Loucy (cell line): ENCODE results near the gene KNG1.

Experiments used
- H2AFZ ChIP-seq: fragments of 200-600 bp; sonication (generic); 2 replicates; pipeline ENCODE4 v1.6.0; 2016; ENCODE audit warnings: antibody characterized with exemption, mild to moderate bottlenecking, low read length, moderate library complexity
- H3F3A ChIP-seq: fragments of 200-600 bp; 2 replicates; pipeline ENCODE4 v1.6.0; 2016; ENCODE audit warnings: antibody characterized with exemption, low read depth, mild to moderate bottlenecking
- H3K27me3 ChIP-seq: fragments of 200-600 bp; sonication (generic); 2 replicates; pipeline ENCODE4 v1.6.1; 2014; ENCODE audit warnings: low read length, mild to moderate bottlenecking; ENCODE audit not compliant: insufficient read depth, poor library complexity, severe bottlenecking
- H3K36me3 ChIP-seq: fragments of 200-600 bp; sonication (generic); 2 replicates; pipeline ENCODE4 v1.6.1; 2016; ENCODE audit warnings: low read length; ENCODE audit not compliant: insufficient read depth
- H3K4me1 ChIP-seq: fragments of 200-600 bp; sonication (generic); 2 replicates; pipeline ENCODE4 v1.5.1; 2014; ENCODE audit warnings: low read length, mild to moderate bottlenecking; ENCODE audit not compliant: insufficient read depth, poor library complexity, severe bottlenecking
- H3K4me2 ChIP-seq: fragments of 200-600 bp; sonication (generic); 2 replicates; pipeline ENCODE4 v1.6.0; 2014; ENCODE audit warnings: antibody characterized with exemption, low read length, low read depth, mild to moderate bottlenecking; ENCODE audit not compliant: poor library complexity, severe bottlenecking
- H3K4me3 ChIP-seq: fragments of 200-600 bp; sonication (generic); 2 replicates; pipeline ENCODE4 v1.5.1; 2014; ENCODE audit warnings: low read length, mild to moderate bottlenecking, mixed read lengths; ENCODE audit not compliant: poor library complexity, severe bottlenecking
- H3K79me2 ChIP-seq: fragments of 200-600 bp; sonication (generic); 2 replicates; pipeline ENCODE4 v1.6.1; 2014; ENCODE audit warnings: low read length; ENCODE audit not compliant: insufficient read depth
- H3K9ac ChIP-seq: fragments of 200-600 bp; sonication (generic); 2 replicates; pipeline ENCODE4 v1.6.0; 2014; ENCODE audit warnings: mild to moderate bottlenecking, low read depth, low read length, moderate library complexity; ENCODE audit not compliant: poor library complexity, severe bottlenecking
- H3K9me2 ChIP-seq: fragments of 200-600 bp; sonication (generic); replicated peaks from 2 replicates; pipeline ENCODE4 v1.6.1; 2016; ENCODE audit warnings: low read depth, low read length, mixed read lengths
- H3K9me3 ChIP-seq: fragments of 200-600 bp; sonication (generic); 2 replicates; pipeline ENCODE4 v1.6.1; 2014; ENCODE audit warnings: mild to moderate bottlenecking, antibody characterized with exemption, low read length, low read depth; ENCODE audit not compliant: insufficient read depth
- H4K20me1 ChIP-seq: fragments of 200-600 bp; sonication (generic); 2 replicates; pipeline ENCODE4 v1.6.0; 2014; ENCODE audit warnings: antibody characterized with exemption, low read length, mild to moderate bottlenecking; ENCODE audit not compliant: insufficient read depth, poor library complexity, severe bottlenecking
- EZH2phosphoT487 ChIP-seq: fragments of 200-600 bp; IDR thresholded peaks from 2 replicates; pipeline ENCODE4 v1.6.1; 2018; ENCODE audit warnings: antibody characterized with exemption, mild to moderate bottlenecking, moderate library complexity, borderline replicate concordance
- TF ChIP-seq, protein P1 (sequence below): fragments of 200-600 bp; sonication (generic); conservative IDR thresholded peaks from 2 replicates; pipeline ENCODE4 v1.5.1; 2014; ENCODE audit warnings: mild to moderate bottlenecking, antibody characterized with exemption, low read length

Gene KNG1

DNA sequence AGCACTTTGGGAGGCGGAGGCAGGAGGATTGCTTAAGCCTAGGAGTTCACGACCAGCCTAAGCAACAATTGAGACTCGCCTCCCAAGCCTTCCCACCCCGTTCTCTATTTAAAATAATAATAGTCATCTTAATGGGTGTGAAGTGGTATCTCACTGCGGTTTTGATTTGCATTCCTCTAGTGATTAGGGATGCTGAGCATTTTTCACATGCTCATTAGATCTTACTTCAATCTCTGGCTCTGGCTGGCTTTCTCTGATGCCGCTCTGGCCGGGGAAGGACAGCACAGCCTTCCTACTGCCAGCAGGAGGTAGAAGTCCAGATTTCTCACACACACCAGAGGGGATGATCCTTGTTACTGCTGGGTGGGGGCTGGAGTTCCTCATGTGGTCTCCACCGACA, 58.8 kb downstream of the KNG1 start:
- H3K9me3 ChIP-seq = no peaks in the 10 kb centered on the region
- H3K9me2 ChIP-seq = no peaks in the 10 kb centered on the region
- H3K4me3 ChIP-seq = no peak overlapping the region
- peaks cover 20% of the 10 kb centered on the region for H3K4me1 ChIP-seq
- H3K4me2 ChIP-seq = no peak overlapping the region
- no peaks in the 10 kb centered on the region for H3F3A ChIP-seq
- H3K27me3 ChIP-seq = no peaks in the 10 kb centered on the region
- no peak overlapping the region for H2AFZ ChIP-seq
- no peaks in the 10 kb centered on the region for H4K20me1 ChIP-seq
- H3K36me3 ChIP-seq = no peaks in the 10 kb centered on the region
- no peak overlapping the region for H3K9ac ChIP-seq
- no peaks in the 10 kb centered on the region for H3K79me2 ChIP-seq
- TF ChIP-seq EZH2phosphoT487 = no peak
- TF ChIP-seq, protein P1, sequence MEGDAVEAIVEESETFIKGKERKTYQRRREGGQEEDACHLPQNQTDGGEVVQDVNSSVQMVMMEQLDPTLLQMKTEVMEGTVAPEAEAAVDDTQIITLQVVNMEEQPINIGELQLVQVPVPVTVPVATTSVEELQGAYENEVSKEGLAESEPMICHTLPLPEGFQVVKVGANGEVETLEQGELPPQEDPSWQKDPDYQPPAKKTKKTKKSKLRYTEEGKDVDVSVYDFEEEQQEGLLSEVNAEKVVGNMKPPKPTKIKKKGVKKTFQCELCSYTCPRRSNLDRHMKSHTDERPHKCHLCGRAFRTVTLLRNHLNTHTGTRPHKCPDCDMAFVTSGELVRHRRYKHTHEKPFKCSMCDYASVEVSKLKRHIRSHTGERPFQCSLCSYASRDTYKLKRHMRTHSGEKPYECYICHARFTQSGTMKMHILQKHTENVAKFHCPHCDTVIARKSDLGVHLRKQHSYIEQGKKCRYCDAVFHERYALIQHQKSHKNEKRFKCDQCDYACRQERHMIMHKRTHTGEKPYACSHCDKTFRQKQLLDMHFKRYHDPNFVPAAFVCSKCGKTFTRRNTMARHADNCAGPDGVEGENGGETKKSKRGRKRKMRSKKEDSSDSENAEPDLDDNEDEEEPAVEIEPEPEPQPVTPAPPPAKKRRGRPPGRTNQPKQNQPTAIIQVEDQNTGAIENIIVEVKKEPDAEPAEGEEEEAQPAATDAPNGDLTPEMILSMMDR = peak; percentile 19; the same call in 1 of the 2 replicates

DNA sequence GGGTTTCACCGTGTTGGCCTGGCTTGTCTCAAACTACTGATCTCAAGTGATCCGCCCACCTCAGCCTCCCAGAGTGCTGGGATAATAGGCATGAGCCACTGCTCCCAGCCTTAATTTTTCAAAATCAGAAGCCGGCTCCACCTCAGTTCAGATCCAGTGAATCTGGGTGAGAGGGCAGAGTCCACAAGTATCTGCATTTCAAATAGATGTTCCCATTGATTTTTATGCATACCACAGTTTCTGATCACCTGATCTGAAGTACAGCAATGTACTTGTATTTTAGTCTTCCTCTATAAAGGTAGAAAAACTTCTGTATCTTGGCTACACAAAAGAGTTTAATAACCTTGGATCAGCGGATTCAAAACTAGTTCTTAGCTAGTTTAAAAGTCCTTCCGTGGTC, 62.0 kb downstream of the KNG1 start:
- H3K79me2 ChIP-seq = peaks cover 16% of the 10 kb centered on the region
- TF ChIP-seq, protein P1 = no peak
- TF ChIP-seq EZH2phosphoT487 = no peak
- no peak overlapping the region for H3K4me3 ChIP-seq

DNA sequence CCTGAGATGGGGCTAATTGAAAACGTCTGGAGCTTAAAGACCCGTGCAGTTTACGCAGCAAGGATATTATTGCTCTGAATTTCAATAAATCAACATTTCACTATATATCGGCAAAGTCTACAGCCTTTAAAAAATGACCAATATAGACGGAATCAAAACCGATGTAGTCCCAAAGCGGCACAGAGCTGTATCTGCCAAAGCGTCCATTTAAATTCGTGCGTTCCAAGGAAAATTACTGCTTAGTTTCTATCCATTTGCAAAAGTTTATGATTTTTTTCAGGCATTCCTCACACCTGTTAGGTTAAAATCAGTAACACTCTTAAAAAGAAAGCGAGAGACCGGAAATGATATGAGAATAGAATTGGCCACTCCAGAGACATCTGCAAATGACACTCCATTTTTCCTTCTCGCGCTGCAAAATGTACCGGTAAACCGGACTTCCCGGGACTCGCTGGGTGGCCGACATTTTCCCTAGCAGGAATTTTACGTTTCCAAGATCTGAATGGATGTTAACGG, 65.4 kb downstream of the KNG1 start:
- Histone ChIP-seq H3K9me2 (no peaks in the 10 kb centered on the region), H2AFZ (peak overlapping the region; percentile 92)
- no peak for TF ChIP-seq EZH2phosphoT487
- TF ChIP-seq, protein P1 = no peak

More for the DNA sequence above, 62.0 kb downstream of the KNG1 start:
- no peaks in the 10 kb centered on the region for H3K9me3 ChIP-seq
- peaks cover 8% of the 10 kb centered on the region for H3K27me3 ChIP-seq
- peaks cover 8% of the 10 kb centered on the region for H4K20me1 ChIP-seq
- H2AFZ ChIP-seq = no peak overlapping the region
- peaks cover 6% of the 10 kb centered on the region for H3K36me3 ChIP-seq
- H3K4me2 ChIP-seq = no peak overlapping the region
- 0 out of 2 replicates have a peak, but pooled peaks cover 3% of the 10 kb centered on the region for H3F3A ChIP-seq
- no peak overlapping the region for H3K9ac ChIP-seq
- no peaks in the 10 kb centered on the region for H3K9me2 ChIP-seq
- no peaks in the 10 kb centered on the region for H3K4me1 ChIP-seq

More for the DNA sequence above, 65.4 kb downstream of the KNG1 start:
- peaks cover 27% of the 10 kb centered on the region for H3K4me1 ChIP-seq
- no peaks in the 10 kb centered on the region for H3K9me3 ChIP-seq
- peaks cover 50% of the 10 kb centered on the region for H3K79me2 ChIP-seq
- H4K20me1 ChIP-seq = peaks cover 42% of the 10 kb centered on the region
- H3F3A ChIP-seq = peaks cover 6% of the 10 kb centered on the region; the same call in 1 of the 2 replicates
- H3K9ac ChIP-seq = peak overlapping the region; percentile 100
- H3K4me3 ChIP-seq = peak overlapping the region; percentile 83
- peaks cover 17% of the 10 kb centered on the region for H3K27me3 ChIP-seq
- peak overlapping the region; percentile 98 for H3K4me2 ChIP-seq
- H3K36me3 ChIP-seq = peaks cover 40% of the 10 kb centered on the region
